G401 (cell line): ENCODE results near the gene MRPS23. TPM values are rescaled to one million over a fixed set of nuclear protein-coding genes. Genes with fewer than 3 reads are reported as not detected.
"Not testable (repeated sequence)": the region's sequence is repeated elsewhere in the genome, so short reads cannot be mapped to it uniquely, and the experiment has no call there.

Source experiments
- DNase-seq: peaks from one replicate; pipeline ENCODE4 v3.0.0-alpha.2; 2015; ENCODE audit warnings: low spot score
- in situ Hi-C: cut with HindIII; loops from 2 replicates; pipeline ENCODE4 v1.10.0; 2016; ENCODE audit warnings: low sequenced_read_pairs, mixed read lengths
- total RNA-seq: library from RNA; depleted of rRNA; stranded (reverse); fragments of >200 nt; shearing (Covaris generic); gene quantifications from 2 replicates; pipeline ENCODE4 v1.2.3, GENCODE V29; 2014

MRPS23 gene
- total RNA-seq, 1 experiment from 2014 or later = 60.7 TPM

GRCh38 chr17:57852092-57852954 is 2.5 kb upstream of the MRPS23 start:
- DNase-seq = no peak
- in situ Hi-C loops = no loop called here

GRCh38 chr17:57849163-57849873 is 526 bp downstream of the MRPS23 start:
- in situ Hi-C loops = no loop called here
- no peak for DNase-seq

- in situ Hi-C loops, DNase-seq: not testable (repeated sequence)
Observed at GRCh38 chr17:57846056-57846945, 3.5 kb downstream of the MRPS23 start.

- in situ Hi-C loops = no loop called here
- DNase-seq = no peak
Observed at GRCh38 chr17:57842280-57842679, 7.6 kb downstream of the MRPS23 start.

- no peak for DNase-seq
- in situ Hi-C loops = no loop called here
Observed at GRCh38 chr17:57839571-57839923, 10.3 kb downstream of the MRPS23 start.

- in situ Hi-C loops = no loop called here
Observed at GRCh38 chr17:57838857-57839570, 10.8 kb downstream of the MRPS23 start.

GRCh38 chr17:57838453-57838852 is 11.4 kb downstream of the MRPS23 start:
- in situ Hi-C loops = no loop called here
- DNase-seq = no peak

More at GRCh38 chr17:57838857-57839570, 10.8 kb downstream of the MRPS23 start:
- no peak for DNase-seq

GRCh38 chr17:57835333-57835900 is 14.4 kb downstream of the MRPS23 start:
- in situ Hi-C loops = no loop called here
- no peak for DNase-seq

GRCh38 chr17:57834146-57834741 is 15.6 kb downstream of the MRPS23 start:
- DNase-seq = no peak
- in situ Hi-C loops = no loop called here

GRCh38 chr17:57833179-57833939 is 16.5 kb downstream of the MRPS23 start:
- in situ Hi-C loops = no loop called here
- DNase-seq = peak; percentile 80

GRCh38 chr17:57832314-57833178 is 17.3 kb downstream of the MRPS23 start:
- DNase-seq = peak; percentile 8
- in situ Hi-C loops = no loop called here

- DNase-seq = no peak
- in situ Hi-C loops = no loop called here
Observed at GRCh38 chr17:57830880-57831279, 19.0 kb downstream of the MRPS23 start.

- in situ Hi-C loops = no loop called here
- DNase-seq = no peak
Observed at GRCh38 chr17:57823469-57824401, 26.1 kb downstream of the MRPS23 start.

- no peak for DNase-seq
- in situ Hi-C loops = no loop called here
Observed at GRCh38 chr17:57819867-57820266, 30.0 kb downstream of the MRPS23 start.

GRCh38 chr17:57819285-57819684 is 30.6 kb downstream of the MRPS23 start:
- DNase-seq = no peak
- in situ Hi-C loops = no loop called here

GRCh38 chr17:57818066-57818465 is 31.8 kb downstream of the MRPS23 start:
- in situ Hi-C loops = no loop called here

More at GRCh38 chr17:57818066-57818465, 31.8 kb downstream of the MRPS23 start:
- DNase-seq = no peak
